H1 (cell line): ENCODE measurements around the gene AP3S1. TPM values are rescaled to one million over a fixed set of nuclear protein-coding genes. Genes with fewer than 3 reads are reported as not detected.

ENCODE experiments used
- CTCF ChIA-PET: fragments of 300-600 bp; sonication (Branson Sonifier 250); formaldehyde crosslinking; loops from one replicate; lab custom pipeline; 2021; ENCODE audit not compliant: partially characterized antibody; lab: Charles Lee
- POLR2A ChIA-PET: fragments of 300-600 bp; sonication (Branson Sonifier 250); formaldehyde crosslinking; loops from one replicate; lab custom pipeline; 2021; ENCODE audit warnings: inconsistent platforms; ENCODE audit not compliant: partially characterized antibody; lab: Charles Lee
- DNase-seq, 2 experiments: peaks; one replicate each; pipeline versions ENCODE4 v3.0.0 to v3.0.0-alpha.2; 2010 to 2022; ENCODE audit warnings: low spot score in 2 of 2, low read depth in 1 of 2, mixed read lengths in 1 of 2
- FAIRE-seq: peaks from 2 replicates; lab custom pipeline; 2011; peaks lifted over from hg19 to GRCh38; lab: Jason Lieb, UNC
- H2AFZ ChIP-seq: 2 replicates; pipeline ENCODE4 v1.8.1; 2012; ENCODE audit warnings: low read length, inconsistent platforms
- H2AK5ac ChIP-seq: 2 replicates; pipeline ENCODE4 v1.6.1; 2013; ENCODE audit warnings: low read depth, low read length
- H2BK120ac ChIP-seq: replicated peaks from 2 replicates; pipeline ENCODE3; 2013; ENCODE audit warnings: low read depth, low read length, inconsistent platforms
- H2BK12ac ChIP-seq: 2 replicates; pipeline ENCODE4 v1.6.1; 2013; ENCODE audit warnings: low read depth, low read length
- H2BK15ac ChIP-seq: 2 replicates; pipeline ENCODE4 v1.6.1; 2013; ENCODE audit warnings: low read length
- H2BK20ac ChIP-seq: 2 replicates; pipeline ENCODE4 v1.6.1; 2013; ENCODE audit warnings: low read length
- H2BK5ac ChIP-seq: 2 replicates; pipeline ENCODE4 v1.6.1; 2013; ENCODE audit warnings: low read depth, low read length
- H3K14ac ChIP-seq: 2 replicates; pipeline ENCODE4 v1.6.1; 2013; ENCODE audit warnings: inconsistent platforms; ENCODE audit not compliant: insufficient read length
- H3K18ac ChIP-seq: 2 replicates; pipeline ENCODE4 v1.6.1; 2013; ENCODE audit warnings: low read length; ENCODE audit errors: extremely low read depth
- H3K23ac ChIP-seq: 2 replicates; pipeline ENCODE4 v1.6.1; 2013; ENCODE audit warnings: inconsistent platforms; ENCODE audit not compliant: insufficient read length
- H3K23me2 ChIP-seq: 2 replicates; pipeline ENCODE4 v1.6.1; 2013; ENCODE audit warnings: low read depth, low read length
- H3K27ac ChIP-seq: 2 replicates; pipeline ENCODE4 v1.6.1; 2011; ENCODE audit warnings: low read depth, low read length, inconsistent platforms
- H3K27me3 ChIP-seq, 4 experiments: replicated peaks in 1 of 4; 1 replicate in 1 of 4; 2 replicates in 3 of 4; pipeline versions ENCODE4 v1.6.1 to v1.8.1; 2011 to 2013; ENCODE audit warnings: low read length in 3 of 4, mild to moderate bottlenecking in 3 of 4, inconsistent platforms in 2 of 4, mixed read lengths in 2 of 4, moderate library complexity in 1 of 4; ENCODE audit not compliant: control insufficient read depth in 3 of 4, insufficient read depth in 3 of 4; ENCODE audit errors: extremely low read depth in 1 of 4
- H3K36me3 ChIP-seq, 4 experiments: 2 replicates each; pipeline versions ENCODE4 v1.6.1 to v1.8.1; 2011 to 2013; ENCODE audit warnings: mild to moderate bottlenecking in 4 of 4, low read length in 3 of 4, moderate library complexity in 2 of 4, control low read depth in 1 of 4, inconsistent platforms in 1 of 4; ENCODE audit not compliant: insufficient read depth in 4 of 4, control insufficient read depth in 2 of 4
- H3K4ac ChIP-seq: replicated peaks from 2 replicates; pipeline ENCODE3; 2013; ENCODE audit warnings: low read length, low read depth, mixed read lengths, inconsistent platforms; ENCODE audit not compliant: insufficient read length
- H3K4me1 ChIP-seq, 4 experiments: replicated peaks in 1 of 4; 1 replicate in 1 of 4; 2 replicates in 3 of 4; pipeline versions ENCODE4 v1.6.1 to v1.8.1; 2011 to 2013; ENCODE audit warnings: low read length in 3 of 4, inconsistent platforms in 2 of 4, mixed read lengths in 1 of 4; ENCODE audit not compliant: insufficient read depth in 4 of 4, control insufficient read depth in 3 of 4
- H3K4me2 ChIP-seq, 2 experiments: 2 replicates each; pipeline versions ENCODE4 v1.6.1 to v1.8.1; 2011 to 2013; ENCODE audit warnings: low read depth in 2 of 2, low read length in 2 of 2, control low read depth in 1 of 2, inconsistent platforms in 1 of 2, mild to moderate bottlenecking in 1 of 2; ENCODE audit not compliant: insufficient read depth in 1 of 2
- H3K4me3 ChIP-seq, 4 experiments: fragments of 200-600, 300-600 bp in 1 of 4; sonication (generic), shearing (Covaris generic), sonication (Bioruptor Twin) in 1 of 4; 2 replicates each; pipeline versions ENCODE4 v1.5.1 to v1.8.1; 2011 to 2016; ENCODE audit warnings: low read length in 4 of 4, low read depth in 3 of 4, control low read depth in 2 of 4, inconsistent platforms in 2 of 4, mild to moderate bottlenecking in 2 of 4, mixed read lengths in 1 of 4, moderate library complexity in 1 of 4; ENCODE audit not compliant: insufficient read depth in 2 of 4; ENCODE audit errors: extremely low read depth in 1 of 4
- H3K56ac ChIP-seq: replicated peaks from 2 replicates; pipeline ENCODE3; 2013; ENCODE audit warnings: low read depth, mild to moderate bottlenecking, mixed read lengths, low read length, inconsistent platforms; ENCODE audit not compliant: insufficient read length
- H3K79me1 ChIP-seq: 2 replicates; pipeline ENCODE4 v1.6.1; 2013; ENCODE audit warnings: low read depth, low read length, control low read depth
- H3K79me2 ChIP-seq, 2 experiments: 2 replicates each; pipeline versions ENCODE4 v1.6.1 to v1.8.1; 2012 to 2013; ENCODE audit warnings: low read length in 2 of 2, mild to moderate bottlenecking in 2 of 2, inconsistent platforms in 1 of 2; ENCODE audit not compliant: insufficient read depth in 2 of 2, control insufficient read depth in 1 of 2
- H3K9ac ChIP-seq, 4 experiments: replicated peaks in 1 of 4; 1 replicate in 1 of 4; 2 replicates in 3 of 4; pipeline versions ENCODE4 v1.6.1 to v1.8.1; 2011 to 2013; ENCODE audit warnings: low read depth in 3 of 4, low read length in 3 of 4, control low read depth in 2 of 4, mild to moderate bottlenecking in 2 of 4, moderate library complexity in 2 of 4, inconsistent platforms in 1 of 4; ENCODE audit errors: extremely low read depth in 1 of 4
- H3K9me3 ChIP-seq, 2 experiments: 2 replicates each; pipeline versions ENCODE4 v1.6.1 to v1.8.1; 2012 to 2013; ENCODE audit warnings: mild to moderate bottlenecking in 2 of 2, moderate library complexity in 2 of 2, control low read depth in 1 of 2, inconsistent platforms in 1 of 2, low read depth in 1 of 2, low read length in 1 of 2, mixed read lengths in 1 of 2; ENCODE audit not compliant: insufficient read depth in 2 of 2
- H4K20me1 ChIP-seq, 2 experiments: replicated peaks in 1 of 2; 2 replicates each; pipeline versions ENCODE3 to v1.8.1; 2011 to 2013; ENCODE audit warnings: inconsistent platforms in 2 of 2, low read length in 2 of 2, mild to moderate bottlenecking in 1 of 2; ENCODE audit not compliant: insufficient read depth in 2 of 2, control insufficient read depth in 1 of 2
- H4K5ac ChIP-seq: 2 replicates; pipeline ENCODE4 v1.6.1; 2013; ENCODE audit warnings: low read length, low read depth, mixed read lengths, inconsistent platforms; ENCODE audit not compliant: insufficient read length
- H4K8ac ChIP-seq: 2 replicates; pipeline ENCODE4 v1.8.0; 2013; ENCODE audit warnings: mild to moderate bottlenecking, moderate library complexity, low read length, inconsistent platforms; ENCODE audit not compliant: insufficient read depth; ENCODE audit errors: extremely low read depth
- H4K91ac ChIP-seq: replicated peaks from 2 replicates; pipeline ENCODE3; 2013; ENCODE audit warnings: low read length, mixed read lengths, inconsistent platforms; ENCODE audit not compliant: insufficient read length
- CEBPB ChIP-seq: IDR thresholded peaks from 2 replicates; pipeline ENCODE4 v1.6.1; 2012; ENCODE audit warnings: low read depth, low read length
- CHD2 ChIP-seq: IDR thresholded peaks from 2 replicates; pipeline ENCODE4 v1.6.1; 2012; ENCODE audit warnings: low read length, improper control_type of control experiment
- EZH2 ChIP-seq: fragments of 200-600 bp; sonication (generic); IDR thresholded peaks from 2 replicates; pipeline ENCODE4 v1.7.1; 2012; ENCODE audit warnings: low read depth, mild to moderate bottlenecking, moderate library complexity, low read length, inconsistent platforms; ENCODE audit not compliant: severe bottlenecking
- FOSL1 ChIP-seq: IDR thresholded peaks from 2 replicates; pipeline ENCODE4 v1.6.1; 2011; ENCODE audit warnings: mild to moderate bottlenecking, low read depth, low read length, moderate library complexity; ENCODE audit not compliant: insufficient read depth
- GTF2F1 ChIP-seq: IDR thresholded peaks from 2 replicates; pipeline ENCODE4 v1.6.1; 2012; ENCODE audit warnings: low read depth, low read length, improper control_type of control experiment, borderline replicate concordance
- JUND ChIP-seq: IDR thresholded peaks from 2 replicates; pipeline ENCODE4 v1.6.1; 2011; ENCODE audit warnings: mild to moderate bottlenecking, improper control_type of control experiment, low read length
- MAFK ChIP-seq: IDR thresholded peaks from 2 replicates; pipeline ENCODE4 v1.6.1; 2012; ENCODE audit warnings: low read depth, mild to moderate bottlenecking, improper control_type of control experiment, low read length
- MAX ChIP-seq: IDR thresholded peaks from 2 replicates; pipeline ENCODE4 v1.6.1; 2012; ENCODE audit warnings: inconsistent platforms
- RFX5 ChIP-seq: IDR thresholded peaks from 2 replicates; pipeline ENCODE4 v1.6.1; 2011; ENCODE audit warnings: low read depth, low read length, improper control_type of control experiment, borderline replicate concordance
- RNF2 ChIP-seq: fragments of 200-900, 300-1000 bp; sonication (generic); IDR thresholded peaks from 2 replicates; pipeline ENCODE4 v1.7.1; 2016; ENCODE audit warnings: borderline replicate concordance, low read depth, mild to moderate bottlenecking, antibody characterized with exemption, low read length; ENCODE audit not compliant: poor library complexity, severe bottlenecking; ENCODE audit errors: missing control alignments
- SIRT6 ChIP-seq: IDR thresholded peaks from one replicate; pipeline ENCODE4 v1.7.1; 2012; ENCODE audit warnings: low read length, inconsistent platforms
- SRF ChIP-seq: IDR thresholded peaks from 2 replicates; pipeline ENCODE4 v1.6.1; 2011; ENCODE audit warnings: mild to moderate bottlenecking, low read depth, low read length, moderate library complexity
- TAF1 ChIP-seq: IDR thresholded peaks from 2 replicates; pipeline ENCODE4 v1.6.1; 2011; ENCODE audit warnings: mild to moderate bottlenecking, low read depth, low read length
- YY1 ChIP-seq: IDR thresholded peaks from 2 replicates; pipeline ENCODE4 v1.6.1; 2011; ENCODE audit warnings: low read depth, mild to moderate bottlenecking, low read length
- ZNF274 ChIP-seq: IDR thresholded peaks from 2 replicates; pipeline ENCODE4 v1.7.0; 2012; ENCODE audit warnings: low read length, borderline replicate concordance; ENCODE audit errors: extremely low read depth
- WGBS, 2 experiments: shearing (Covaris generic) in 1 of 2; methylation state at CpG; one replicate each; pipeline versions ENCODE4 v1.1.6 to v1.1.7; 2013 to 2015; ENCODE audit warnings: low lambda C conversion rate in 2 of 2, mixed read lengths in 2 of 2, inconsistent platforms in 1 of 2, low coverage in 1 of 2, missing lambda C conversion rate in 1 of 2; ENCODE audit not compliant: insufficient replicate concordance in 2 of 2, insufficient coverage in 1 of 2, insufficient read length in 1 of 2; ENCODE audit errors: extremely low coverage in 1 of 2, missing lambda C conversion rate in 1 of 2; 5-methylcytosine and 5-hydroxymethylcytosine counted together
- polyA plus RNA-seq, 7 experiments: library from polyadenylated mRNA; depleted of rRNA in 3 of 7; stranded (reverse) in 5 of 7; unstranded in 2 of 7; fragments of >200 nt in 5 of 7; fragments of 200-250 nt in 2 of 7; gene quantifications; 1 replicate in 5 of 7; 2 replicates in 1 of 7; 4 replicates in 1 of 7; pipeline versions ENCODE4 v1.2.1 to v1.2.3, GENCODE V29; 2011 to 2013; ENCODE audit warnings: missing spikeins in 2 of 7, mixed read lengths in 2 of 7
- total RNA-seq: library from RNA; stranded (reverse); fragmentation: NEBNext Ultra II Directional; extraction: Animal tissue kit (Norgen Biotek cat#: 25700); gene quantifications from 2 replicates; pipeline ENCODE4 v1.2.1, GENCODE V29; 2021

The AP3S1 gene
- total and polyA plus RNA-seq, 2 of the 8 experiments (the other 6 are each of a cell fraction or from before 2014, with no cell fraction given) = 26.6 to 72.7 TPM

- no peak for FAIRE-seq
Measured at GRCh38 chr5:115807654-115808052, 34.1 kb upstream of the AP3S1 start.

More at GRCh38 chr5:115807654-115808052, 34.1 kb upstream of the AP3S1 start:
- Histone ChIP-seq H4K8ac (no peak overlapping the region), H2BK12ac (no peak overlapping the region), H3K4me1 (peaks cover 0 to 3% (median 0%) of the 10 kb centered on the region in 4 experiments; a peak in 2 of 7 replicates), H3K36me3 (peaks cover 0 to 31% (median 1%) of the 10 kb centered on the region in 4 experiments; a peak in 6 of 8 replicates), H2AFZ (no peak overlapping the region), H3K4me3 (no peak overlapping the region), H3K79me1 (no peaks in the 10 kb centered on the region), H3K27me3 (no peaks in the 10 kb centered on the region), H3K79me2 (no peaks in the 10 kb centered on the region), H2BK120ac (no peak overlapping the region), H3K4ac (no peak overlapping the region), H3K18ac (no peak overlapping the region), H4K91ac (no peak overlapping the region), H3K56ac (no peak overlapping the region), H3K14ac (no peak overlapping the region), H2AK5ac (no peak overlapping the region), H3K23me2 (no peaks in the 10 kb centered on the region; the same call in 1 of the 2 replicates), H3K4me2 (no peak overlapping the region), H3K9me3 (no peaks in the 10 kb centered on the region), H3K9ac (no peak overlapping the region), H2BK15ac (no peak overlapping the region), H4K5ac (no peak overlapping the region), H3K23ac (no peak overlapping the region), H2BK5ac (no peak overlapping the region), H2BK20ac (no peak overlapping the region), H4K20me1 (no peaks in the 10 kb centered on the region), H3K27ac (no peak overlapping the region)
- TF ChIP-seq SIRT6 = no peak
- TF ChIP-seq JUND = no peak
- no peak for TF ChIP-seq GTF2F1
- no peak for TF ChIP-seq SRF
- TF ChIP-seq EZH2 = no peak
- TF ChIP-seq MAFK = no peak
- TF ChIP-seq TAF1 = no peak
- TF ChIP-seq YY1 = no peak
- TF ChIP-seq RNF2 = no peak
- no peak for TF ChIP-seq MAX
- no peak for TF ChIP-seq CEBPB
- no peak for TF ChIP-seq RFX5
- no peak for TF ChIP-seq CHD2
- TF ChIP-seq FOSL1 = no peak
- TF ChIP-seq ZNF274 = no peak
- ChIA-PET CTCF (interaction anchor here (1.7 to 2.1 kb wide), 3 partner anchors 9 to 173 kb away, joined by 4 to 11 read pairs (median 6); no protein-coding TSS in a partner anchor), POLR2A (no interaction called here)
- WGBS, 2 experiments = 90% methylated on average over 2 of the region's 2 CpGs; no CpG with 5 or more reads in 1 of the 2 experiments
- DNase-seq = no peak
